PC-9 (cell line): ENCODE results near the gene SPATS1.

Source experiments
- CTCF ChIP-seq: fragments of 200-600 bp; sonication (generic); conservative IDR thresholded peaks from 2 replicates; pipeline ENCODE4 v1.6.1; 2017; ENCODE audit warnings: mixed run types, antibody characterized with exemption, mild to moderate bottlenecking, moderate library complexity
- EZH2 ChIP-seq: fragments of 200-600 bp; sonication (generic); IDR thresholded peaks from 2 replicates; pipeline ENCODE4 v1.8.0; 2017; ENCODE audit warnings: antibody characterized with exemption, low read depth

GRCh38 chr6:44339763-44340625 is 2.5 kb upstream of the SPATS1 start:
- TF ChIP-seq CTCF, result no peak
- TF ChIP-seq EZH2, result no peak
